PC-3 (cell line): ENCODE results near the gene SFSWAP. TPM values are rescaled to one million over a fixed set of nuclear protein-coding genes. Genes with fewer than 3 reads are reported as not detected.

Experiments used
- ATAC-seq: fragments of 200-7000 bp; cut with Tn5 transposase; 2 replicates; pipeline ENCODE4 v1.9.1; 2020; ENCODE audit warnings: mild to moderate bottlenecking, moderate library complexity
- BruUV-seq: library from RNA; stranded (reverse); fragments of 400-500 nt; replicated peaks from 2 replicates; lab custom pipeline; 2021; lab: Mats Ljungman, UMichigan
- CTCF ChIA-PET: fragments of 300-600 bp; sonication (Branson Sonifier 250); formaldehyde crosslinking; loops from one replicate; lab custom pipeline; 2022; ENCODE audit warnings: antibody characterized with exemption; lab: Charles Lee
- POLR2A ChIA-PET: fragments of 300-600 bp; sonication (Branson Sonifier 250); formaldehyde crosslinking; loops from one replicate; lab custom pipeline; 2022; ENCODE audit warnings: antibody characterized with exemption; ENCODE audit not compliant: unreplicated experiment; lab: Charles Lee
- DNase-seq: peaks from one replicate; pipeline ENCODE4 v3.0.0-alpha.2; 2015
- H2AFZ ChIP-seq: fragments of 300-600 bp; sonication (generic); 2 replicates; pipeline ENCODE4 v1.6.0; 2016; ENCODE audit warnings: antibody characterized with exemption, low read length
- H3F3A ChIP-seq: fragments of 300-600 bp; sonication (generic); one replicate; pipeline ENCODE4 v1.6.0; 2017; ENCODE audit warnings: antibody characterized with exemption, low read length, control low read depth, mild to moderate bottlenecking; ENCODE audit not compliant: unreplicated experiment
- H3K27ac ChIP-seq: fragments of 300-600 bp; sonication (generic); 2 replicates; pipeline ENCODE4 v1.5.1; 2016; ENCODE audit warnings: mild to moderate bottlenecking, low read length
- H3K27me3 ChIP-seq: fragments of 300-600 bp; sonication (generic); 2 replicates; pipeline ENCODE4 v1.6.1; 2016; ENCODE audit warnings: low read length, mixed read lengths
- H3K36me3 ChIP-seq: fragments of 300-600 bp; sonication (generic); 2 replicates; pipeline ENCODE4 v1.6.1; 2016; ENCODE audit warnings: low read depth, mixed run types, low read length, mixed read lengths
- H3K4me1 ChIP-seq: fragments of 300-600 bp; sonication (generic); 2 replicates; pipeline ENCODE4 v1.5.1; 2016; ENCODE audit warnings: low read length; ENCODE audit not compliant: insufficient read depth
- H3K4me2 ChIP-seq: fragments of 300-600 bp; sonication (generic); 2 replicates; pipeline ENCODE4 v1.6.0; 2016; ENCODE audit warnings: low read length
- H3K4me3 ChIP-seq: fragments of 300-600 bp; sonication (generic); 2 replicates; pipeline ENCODE4 v1.5.1; 2016; ENCODE audit warnings: mild to moderate bottlenecking, low read length, mixed read lengths
- H3K79me2 ChIP-seq: fragments of 300-600 bp; sonication (generic); 2 replicates; pipeline ENCODE4 v1.6.1; 2017; ENCODE audit warnings: low read length, mixed read lengths
- H3K9ac ChIP-seq: fragments of 300-600 bp; sonication (generic); 2 replicates; pipeline ENCODE4 v1.6.0; 2016; ENCODE audit warnings: mild to moderate bottlenecking, low read length
- H3K9me2 ChIP-seq: fragments of 300-600 bp; sonication (generic); replicated peaks from 2 replicates; pipeline ENCODE4 v1.6.1; 2016; ENCODE audit warnings: mixed run types, low read length, mixed read lengths
- H3K9me3 ChIP-seq: fragments of 300-600 bp; sonication (generic); 2 replicates; pipeline ENCODE4 v1.6.1; 2016; ENCODE audit warnings: low read length, mixed read lengths
- H4K20me1 ChIP-seq: fragments of 300-600 bp; sonication (generic); 2 replicates; pipeline ENCODE4 v1.6.1; 2016; ENCODE audit warnings: low read length, mixed read lengths
- EZH2 ChIP-seq: fragments of 300-600 bp; sonication (generic); IDR thresholded peaks from one replicate; pipeline ENCODE4 v1.6.1; 2017; ENCODE audit warnings: antibody characterized with exemption, mild to moderate bottlenecking, low read length; ENCODE audit not compliant: unreplicated experiment
- EZH2phosphoT487 ChIP-seq: fragments of 300-600 bp; sonication (generic); IDR thresholded peaks from 2 replicates; pipeline ENCODE4 v1.6.1; 2018; ENCODE audit warnings: mild to moderate bottlenecking, antibody characterized with exemption, low read length, borderline replicate concordance
- intact Hi-C: fragments of 100-400 bp; cut with micrococcal nuclease; formaldehyde crosslinking; loops from 2 replicates; pipeline ENCODE4 v1.9.0; 2023
- total RNA-seq: library from RNA; depleted of rRNA; stranded (reverse); fragments of >200 nt; gene quantifications from 2 replicates; pipeline ENCODE4 v1.2.3, GENCODE V29; 2014
- TF ChIP-seq, protein P1 (sequence below): fragments of 300-600 bp; sonication (generic); conservative IDR thresholded peaks from 2 replicates; pipeline ENCODE4 v1.5.1; 2017; ENCODE audit warnings: antibody characterized with exemption, low read depth, mild to moderate bottlenecking, low read length

SFSWAP gene
- total RNA-seq, 1 experiment from 2014 or later = 57.5 TPM

DNA sequence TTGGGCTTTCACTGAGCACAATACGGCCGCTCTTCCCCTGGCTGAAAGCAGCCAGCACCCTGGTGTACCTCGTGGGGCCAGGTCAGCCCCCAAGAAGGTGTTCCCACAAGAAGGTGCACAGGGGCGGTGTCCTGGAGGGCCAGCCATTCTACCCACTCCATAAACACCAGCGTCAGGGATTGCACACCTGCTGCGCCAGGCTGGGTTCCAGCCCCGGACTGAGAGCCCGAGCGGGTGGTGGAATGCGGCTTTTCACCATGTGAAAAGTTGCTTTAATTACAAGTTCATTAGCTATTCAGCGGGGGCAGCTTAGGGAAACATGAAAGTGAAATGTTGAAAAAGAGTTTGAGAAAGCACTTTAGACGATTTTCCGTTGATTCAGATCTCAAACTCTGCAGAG is 99.8 kb downstream of the SFSWAP start:
- Histone ChIP-seq H2AFZ (no peak overlapping the region), H3K36me3 (no peaks in the 10 kb centered on the region), H3F3A (no peaks in the 10 kb centered on the region), H3K27ac (no peak overlapping the region), H3K4me2 (no peak overlapping the region), H3K27me3 (peaks cover 6% of the 10 kb centered on the region), H3K9me2 (no peaks in the 10 kb centered on the region), H3K4me3 (no peak overlapping the region), H4K20me1 (no peaks in the 10 kb centered on the region), H3K9ac (no peak overlapping the region), H3K9me3 (no peaks in the 10 kb centered on the region), H3K79me2 (no peaks in the 10 kb centered on the region), H3K4me1 (no peaks in the 10 kb centered on the region)
- intact Hi-C loops = no loop called here
- TF ChIP-seq EZH2phosphoT487 (no peak), EZH2 (no peak)
- TF ChIP-seq, protein P1, sequence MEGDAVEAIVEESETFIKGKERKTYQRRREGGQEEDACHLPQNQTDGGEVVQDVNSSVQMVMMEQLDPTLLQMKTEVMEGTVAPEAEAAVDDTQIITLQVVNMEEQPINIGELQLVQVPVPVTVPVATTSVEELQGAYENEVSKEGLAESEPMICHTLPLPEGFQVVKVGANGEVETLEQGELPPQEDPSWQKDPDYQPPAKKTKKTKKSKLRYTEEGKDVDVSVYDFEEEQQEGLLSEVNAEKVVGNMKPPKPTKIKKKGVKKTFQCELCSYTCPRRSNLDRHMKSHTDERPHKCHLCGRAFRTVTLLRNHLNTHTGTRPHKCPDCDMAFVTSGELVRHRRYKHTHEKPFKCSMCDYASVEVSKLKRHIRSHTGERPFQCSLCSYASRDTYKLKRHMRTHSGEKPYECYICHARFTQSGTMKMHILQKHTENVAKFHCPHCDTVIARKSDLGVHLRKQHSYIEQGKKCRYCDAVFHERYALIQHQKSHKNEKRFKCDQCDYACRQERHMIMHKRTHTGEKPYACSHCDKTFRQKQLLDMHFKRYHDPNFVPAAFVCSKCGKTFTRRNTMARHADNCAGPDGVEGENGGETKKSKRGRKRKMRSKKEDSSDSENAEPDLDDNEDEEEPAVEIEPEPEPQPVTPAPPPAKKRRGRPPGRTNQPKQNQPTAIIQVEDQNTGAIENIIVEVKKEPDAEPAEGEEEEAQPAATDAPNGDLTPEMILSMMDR = no peak
- ChIA-PET CTCF (no interaction called here), POLR2A (no interaction called here)
- no peak for DNase-seq
- BruUV-seq = no TSS peak
- ATAC-seq = no peak

DNA sequence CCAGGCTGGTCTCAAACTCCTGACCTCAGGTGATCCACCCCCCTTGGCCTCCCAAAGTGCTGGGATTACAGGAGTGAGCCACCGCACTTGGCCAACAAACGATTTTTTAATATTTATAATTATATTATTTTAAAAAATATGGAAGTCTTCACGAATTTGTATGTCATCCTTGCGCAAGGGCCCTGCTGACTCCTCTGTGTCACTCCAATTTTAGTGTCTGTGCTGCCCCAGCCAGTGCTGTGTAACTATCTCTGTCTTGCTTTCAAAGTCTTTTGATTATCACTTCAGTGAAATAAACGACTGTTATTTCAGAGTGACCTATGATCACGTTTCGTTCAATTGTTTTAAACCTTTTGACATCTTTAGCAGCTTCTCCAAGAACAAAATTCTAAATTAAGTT is 104.2 kb downstream of the SFSWAP start:
- no peaks in the 10 kb centered on the region for H3K79me2 ChIP-seq
- intact Hi-C loops = no loop called here
- no peak overlapping the region for H3K9ac ChIP-seq
- no TSS peak for BruUV-seq
- H3F3A ChIP-seq = no peaks in the 10 kb centered on the region
- peaks cover 6% of the 10 kb centered on the region for H3K27me3 ChIP-seq
- H3K36me3 ChIP-seq = no peaks in the 10 kb centered on the region
- no peaks in the 10 kb centered on the region for H4K20me1 ChIP-seq
- DNase-seq (no peak), ATAC-seq (no peak)
- CTCF ChIA-PET = no interaction called here
- H3K9me2 ChIP-seq = no peaks in the 10 kb centered on the region
- H3K9me3 ChIP-seq = no peaks in the 10 kb centered on the region
- no peak overlapping the region for H2AFZ ChIP-seq
- POLR2A ChIA-PET = no interaction called here
- H3K4me1 ChIP-seq = no peaks in the 10 kb centered on the region
- H3K4me3 ChIP-seq = no peak overlapping the region
- no peak overlapping the region for H3K27ac ChIP-seq
- TF ChIP-seq, protein P1 = no peak
- no peak for TF ChIP-seq EZH2phosphoT487
- no peak for TF ChIP-seq EZH2
- no peak overlapping the region for H3K4me2 ChIP-seq

DNA sequence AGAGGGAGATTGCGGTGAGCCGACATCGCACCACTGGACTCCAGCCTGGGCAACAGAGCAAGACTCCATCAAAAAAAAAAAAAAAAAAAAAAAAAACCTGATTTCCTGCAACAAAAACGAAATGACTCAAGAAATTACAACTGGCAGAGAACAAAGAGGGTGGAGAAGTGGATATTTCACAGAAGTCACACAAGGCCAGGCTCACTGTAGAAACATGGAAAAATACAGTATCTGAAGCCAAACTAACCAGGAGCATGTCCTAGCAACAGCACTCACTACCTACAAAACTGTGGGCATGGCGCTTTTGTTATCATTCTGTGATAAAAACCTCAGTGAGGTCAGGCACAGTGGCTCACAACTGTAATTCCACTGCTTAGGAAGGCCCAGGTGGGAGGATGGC is 105.6 kb downstream of the SFSWAP start:
- Histone ChIP-seq H3K36me3 (no peaks in the 10 kb centered on the region), H3K79me2 (no peaks in the 10 kb centered on the region), H4K20me1 (no peaks in the 10 kb centered on the region), H3K27me3 (no peaks in the 10 kb centered on the region), H3K9me3 (no peaks in the 10 kb centered on the region), H3K4me2 (no peak overlapping the region), H3K27ac (no peak overlapping the region), H3K9ac (no peak overlapping the region), H3K4me1 (no peaks in the 10 kb centered on the region), H3K9me2 (no peaks in the 10 kb centered on the region), H3K4me3 (no peak overlapping the region), H2AFZ (no peak overlapping the region), H3F3A (no peaks in the 10 kb centered on the region)
- no TSS peak for BruUV-seq
- POLR2A ChIA-PET = interaction anchor here (0.7 kb wide), 1 partner anchor 847 kb away, joined by 4 read pairs; no protein-coding TSS in a partner anchor
- intact Hi-C loops = no loop called here
- CTCF ChIA-PET = no interaction called here
- ATAC-seq (no peak), DNase-seq (no peak)
- TF ChIP-seq, protein P1 = no peak
- no peak for TF ChIP-seq EZH2phosphoT487
- no peak for TF ChIP-seq EZH2
